Activated CD4-positive, CD25-positive, alpha-beta regulatory T cell treated with anti-CD3 and anti-CD28 coated beads, Interleukin-2, amount 50 U/mL, for 24 hours (primary cell): ENCODE data around the gene CLDN7.

Source experiments
- ATAC-seq, 2 donors: fragments of 150-1000 bp; cut with Tn5 transposase; one replicate each; pipeline ENCODE4 v1.10.0; 2021; ENCODE audit warnings: mild to moderate bottlenecking in 1 of 2, moderate library complexity in 1 of 2

The CLDN7 gene

GRCh38 chr17:7285679-7286078, 23.4 kb upstream of the CLDN7 start:
- ATAC-seq = no peak

GRCh38 chr17:7284911-7285310, 22.6 kb upstream of the CLDN7 start:
- no peak for ATAC-seq

DNA sequence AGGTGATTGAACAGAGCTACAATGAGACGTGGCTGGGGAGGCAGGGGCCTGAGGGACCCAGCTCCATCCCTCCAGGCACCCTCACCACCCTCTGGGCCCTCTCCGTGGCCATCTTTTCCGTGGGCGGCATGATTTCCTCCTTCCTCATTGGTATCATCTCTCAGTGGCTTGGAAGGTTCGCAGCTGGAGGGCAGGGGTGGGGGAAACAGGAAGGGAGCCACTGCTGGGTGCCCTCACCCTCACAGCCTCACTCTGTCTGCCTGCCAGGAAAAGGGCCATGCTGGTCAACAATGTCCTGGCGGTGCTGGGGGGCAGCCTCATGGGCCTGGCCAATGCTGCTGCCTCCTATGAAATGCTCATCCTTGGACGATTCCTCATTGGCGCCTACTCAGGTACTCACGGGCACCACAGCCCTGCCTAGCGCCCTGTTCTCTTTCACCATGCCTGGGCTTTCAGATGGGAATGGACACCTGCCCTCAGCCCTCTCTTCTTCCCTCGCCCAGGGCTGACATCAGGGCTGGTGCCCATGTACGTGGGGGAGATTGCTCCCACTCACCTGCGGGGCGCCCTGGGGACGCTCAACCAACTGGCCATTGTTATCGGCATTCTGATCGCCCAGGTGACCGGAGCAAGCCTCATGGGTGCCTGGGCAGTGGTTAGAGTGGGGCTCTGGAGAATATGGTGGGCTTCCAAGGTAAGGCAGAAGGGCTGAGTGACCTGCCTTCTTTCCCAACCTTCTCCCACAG, 21.4 kb upstream of the CLDN7 start:
- ATAC-seq = no peak

DNA sequence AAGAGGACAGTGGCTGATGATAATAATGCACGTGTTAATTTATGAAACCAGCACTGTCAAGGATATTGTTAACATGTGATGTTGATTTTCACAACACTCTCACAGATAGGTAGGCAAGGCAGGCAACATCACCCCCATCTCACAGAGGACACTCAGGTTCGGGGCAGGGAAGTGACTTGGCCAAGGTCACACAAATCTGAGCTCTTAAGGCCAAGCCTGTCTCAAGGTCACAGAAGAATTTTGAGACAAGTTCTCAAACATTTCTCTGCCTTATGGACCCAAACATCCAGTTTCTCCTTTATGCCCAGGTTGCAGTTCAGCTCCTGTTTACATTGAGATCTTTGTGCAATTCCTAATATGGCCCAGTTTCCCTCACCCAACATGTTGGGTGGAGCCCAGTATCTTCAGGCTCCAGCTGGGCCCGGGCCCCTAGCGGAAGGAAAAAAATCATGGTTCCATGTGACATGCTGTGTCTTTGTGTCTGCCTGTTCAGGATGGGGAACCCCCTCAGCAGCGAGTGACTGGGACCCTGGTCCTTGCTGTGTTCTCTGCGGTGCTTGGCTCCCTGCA, 20.6 kb upstream of the CLDN7 start:
- no peak for ATAC-seq

DNA sequence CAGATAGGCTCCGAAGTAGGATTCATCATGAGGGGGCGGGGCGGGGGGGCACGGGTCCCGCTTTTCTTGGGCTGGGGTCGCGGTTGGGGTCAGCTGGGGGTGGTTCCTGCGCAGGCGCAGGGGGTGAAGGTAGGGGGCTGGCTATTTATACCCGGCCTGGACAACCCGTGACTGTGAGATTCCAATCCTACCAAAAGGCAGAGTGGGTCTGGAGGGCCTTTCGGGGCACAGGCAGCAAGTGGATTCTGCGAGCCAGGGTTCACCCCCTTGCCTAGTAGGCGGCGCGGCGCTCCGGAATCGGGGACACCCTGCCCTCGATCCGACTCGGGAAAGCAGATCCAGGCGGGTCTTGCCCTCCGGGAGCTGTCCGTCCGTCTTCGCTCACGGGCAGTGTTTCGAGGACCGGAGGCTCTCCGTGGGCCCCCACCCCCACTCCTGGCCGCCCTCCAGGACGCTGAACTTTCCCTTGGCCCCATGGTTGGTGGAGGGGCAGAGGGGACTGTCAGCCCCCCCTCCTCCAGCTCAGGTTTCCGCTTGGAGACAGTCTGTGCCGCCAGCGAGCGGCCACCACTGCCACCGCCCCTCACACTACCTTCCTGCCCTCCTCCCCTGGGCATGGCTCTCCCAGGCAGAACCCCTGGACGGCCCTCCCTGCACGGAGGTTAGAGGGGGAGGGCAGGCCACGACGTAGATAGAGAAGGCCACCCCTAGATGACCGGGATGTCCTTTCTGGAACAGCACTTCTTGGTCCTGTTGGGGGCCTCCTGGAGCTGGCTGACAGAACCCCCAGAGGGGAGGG, 19.9 kb upstream of the CLDN7 start:
- no peak for ATAC-seq

- ATAC-seq = peak; percentile 75 to 80
Measured at GRCh38 chr17:7281074-7281952, 19.0 kb upstream of the CLDN7 start, which contains the start of gene SLC2A4. SLC2A4 (plus strand) TSS chr17:7281718; CDS start chr17:7281935, 217 bp downstream.

GRCh38 chr17:7280519-7281073, 18.3 kb upstream of the CLDN7 start:
- ATAC-seq = peak; percentile 78 to 85

- ATAC-seq = no peak
Measured at GRCh38 chr17:7279448-7279847, 17.2 kb upstream of the CLDN7 start.

DNA sequence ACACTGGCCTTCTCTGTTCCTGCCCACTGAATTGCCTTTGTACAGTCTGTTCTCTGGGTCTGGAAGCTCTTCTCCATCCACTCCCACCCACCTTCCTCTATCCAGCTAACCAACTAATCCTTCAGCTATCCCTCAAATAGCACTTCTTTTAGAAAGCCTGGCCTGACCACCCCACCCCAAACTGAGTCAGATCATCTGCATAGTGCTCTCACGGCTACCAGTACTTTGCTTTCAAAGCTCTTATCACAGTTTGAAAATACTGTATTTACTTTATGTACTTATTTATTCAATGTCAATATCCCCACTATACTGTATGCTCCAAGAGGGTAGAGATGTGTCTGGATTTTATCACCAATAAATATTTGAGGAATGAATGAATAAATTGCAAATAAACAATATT, 4.5 kb upstream of the CLDN7 start:
- no peak for ATAC-seq

- ATAC-seq = no peak
Measured at GRCh38 chr17:7263801-7264078, 1.5 kb upstream of the CLDN7 start.

DNA sequence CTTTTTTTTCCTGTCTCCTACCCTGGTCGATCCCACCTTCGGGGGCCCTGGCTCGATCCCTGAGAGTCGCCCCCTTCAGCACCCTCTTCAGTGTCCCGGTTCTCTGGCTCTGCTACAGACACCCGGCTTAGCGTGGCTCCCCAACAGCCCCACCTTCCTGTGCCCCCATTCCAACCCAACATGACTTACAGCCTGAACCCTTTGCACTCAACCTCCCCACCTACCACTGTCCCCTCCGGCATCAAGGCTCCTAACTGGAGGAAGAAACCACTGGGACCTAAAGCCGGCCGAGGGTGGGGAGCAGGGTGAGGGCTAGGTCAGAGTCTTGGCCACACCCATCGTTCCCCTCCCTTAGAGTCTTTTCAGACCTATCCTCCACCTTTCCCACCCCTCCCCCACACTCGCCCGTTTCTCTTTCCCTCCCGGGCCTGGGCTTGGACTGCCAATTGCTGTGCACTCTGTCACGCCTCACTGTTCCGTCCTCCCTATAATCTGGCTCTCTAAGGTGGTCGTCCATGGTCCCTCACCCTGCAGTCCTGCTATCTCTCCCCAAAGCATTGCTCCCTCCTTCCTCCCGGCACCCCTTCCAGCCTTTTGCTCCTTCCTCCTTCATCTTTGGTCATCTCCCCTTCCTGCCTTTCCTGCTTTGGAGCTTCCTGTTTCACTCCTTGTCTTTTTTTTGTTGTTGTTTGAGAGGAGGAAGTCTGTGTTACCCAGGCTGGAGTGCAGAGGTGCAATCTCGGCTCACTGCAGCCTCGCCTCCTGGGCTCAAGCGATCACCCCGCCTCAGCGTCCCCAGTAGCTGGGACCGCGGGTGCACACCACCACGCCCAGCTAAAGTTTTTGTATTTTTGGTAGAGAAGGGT, 890 bp upstream of the CLDN7 start:
- ATAC-seq = peak in 1 of 2 donors; percentile 11

DNA sequence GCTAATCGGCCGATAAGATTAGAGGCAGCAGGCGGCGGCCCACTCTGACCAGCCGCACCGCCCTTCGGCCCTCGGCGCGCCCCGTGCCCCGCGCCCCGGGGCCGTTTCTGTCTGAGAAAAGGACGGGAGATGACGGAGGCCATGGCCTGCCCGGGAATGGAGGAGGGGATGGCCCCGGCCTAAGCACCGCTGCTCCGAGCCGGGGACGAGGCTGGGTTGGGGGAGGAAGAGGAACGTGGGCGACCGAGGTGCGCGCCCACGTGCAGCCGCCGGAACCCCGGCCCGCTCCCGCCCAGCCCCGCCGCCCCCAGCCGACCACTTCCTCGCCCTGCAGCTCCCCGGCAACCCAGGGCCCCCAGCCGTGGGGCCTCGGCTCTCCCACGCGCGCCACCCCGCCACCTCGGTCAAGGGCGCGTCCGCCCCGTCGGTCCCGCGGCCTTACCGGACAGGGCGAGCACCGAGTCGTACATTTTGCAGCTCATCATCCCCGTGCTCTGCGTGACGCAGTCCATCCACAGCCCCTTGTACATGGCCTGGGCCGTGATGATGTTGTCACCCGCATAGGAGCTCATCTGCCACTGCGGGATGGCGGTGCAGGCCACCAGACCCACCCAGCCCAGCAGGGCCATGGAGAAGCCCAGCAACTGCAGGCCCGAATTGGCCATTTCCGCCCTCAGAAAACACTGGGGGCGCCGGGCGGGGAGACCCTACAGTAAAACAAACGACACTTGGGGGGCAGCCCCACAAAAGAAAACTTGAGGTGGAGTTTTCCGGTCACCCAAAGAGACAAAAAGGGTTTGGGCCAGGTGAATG, 693 bp downstream of the CLDN7 start:
- ATAC-seq = peak; percentile 48 to 56

- ATAC-seq = peak; percentile 42
Measured at GRCh38 chr17:7260651-7261378, 1.5 kb downstream of the CLDN7 start.

GRCh38 chr17:7260151-7260550, 2.1 kb downstream of the CLDN7 start:
- no peak for ATAC-seq

- no peak for ATAC-seq
Measured at GRCh38 chr17:7259555-7259889, 2.8 kb downstream of the CLDN7 start.

DNA sequence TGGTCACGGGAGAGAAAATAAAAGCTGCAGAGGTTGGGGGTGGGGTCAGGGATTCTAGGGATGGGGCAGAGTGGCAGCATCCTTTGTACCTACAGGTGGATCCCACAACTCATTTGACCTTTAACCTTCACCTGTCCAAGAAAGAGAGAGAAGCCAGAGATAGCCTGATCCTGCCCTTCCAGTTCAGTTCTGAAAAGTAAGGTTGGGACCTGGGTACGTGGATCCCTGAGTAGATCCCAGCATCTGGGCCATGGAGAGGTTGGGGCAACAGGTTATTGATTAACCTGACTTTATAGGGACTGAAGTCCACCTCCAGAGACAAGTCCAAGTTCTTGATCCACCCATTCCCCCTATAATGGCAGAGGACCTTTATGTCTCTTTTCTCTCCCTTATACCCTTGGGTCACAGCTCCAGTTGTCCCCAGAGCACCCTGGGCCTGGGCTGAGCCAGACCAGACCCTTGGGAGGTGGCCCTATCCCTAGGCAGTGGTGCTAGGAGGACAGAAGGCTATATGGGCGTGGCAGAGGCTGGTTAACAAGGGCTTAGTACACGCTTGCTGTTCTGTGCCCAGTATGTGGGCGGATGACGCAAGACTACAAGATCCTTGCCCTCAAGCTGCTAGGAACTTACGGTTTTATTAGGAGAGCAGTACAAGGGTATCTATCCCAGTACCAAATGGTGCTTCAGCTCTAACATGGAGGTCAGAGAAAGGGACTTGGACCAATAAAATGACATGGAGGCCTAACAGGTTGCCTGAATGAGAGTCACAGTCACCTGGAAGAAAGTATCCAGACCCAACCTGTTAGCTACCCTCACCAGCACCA, 3.3 kb downstream of the CLDN7 start:
- no peak for ATAC-seq

DNA sequence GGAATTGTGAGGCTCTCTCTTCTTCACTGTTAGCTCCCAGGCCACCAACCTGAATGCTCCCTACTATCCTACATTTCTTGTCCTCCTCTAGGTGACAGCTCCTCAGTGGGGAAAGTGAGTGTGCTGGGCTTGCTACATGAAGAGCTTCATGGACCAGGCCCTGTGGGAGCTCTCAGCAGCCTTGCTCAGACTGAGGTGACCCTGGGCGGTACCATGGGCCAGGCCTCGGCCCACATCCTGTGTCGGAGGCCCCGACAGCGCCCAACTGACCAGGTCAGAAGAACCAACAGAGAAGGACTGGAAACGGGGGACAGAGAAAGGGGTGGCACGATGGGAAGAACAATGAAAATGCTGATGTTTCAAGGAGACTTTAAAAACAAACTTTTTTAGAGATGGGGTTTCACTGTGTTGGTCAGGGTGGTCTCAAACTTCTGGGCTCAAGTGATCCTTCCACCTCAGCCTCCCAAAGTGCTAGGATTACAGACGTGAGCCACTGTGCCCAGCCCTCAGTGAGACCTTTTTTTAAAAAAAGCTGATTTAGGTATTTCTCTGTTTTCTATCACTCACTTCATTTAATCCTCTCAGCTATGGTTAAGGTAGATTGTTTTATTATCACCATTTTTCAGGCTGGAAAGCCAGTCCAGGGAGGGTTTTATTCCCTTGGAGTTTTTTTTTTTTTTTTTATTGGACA, 5.4 kb downstream of the CLDN7 start:
- no peak for ATAC-seq

- no peak for ATAC-seq
Measured at GRCh38 chr17:7254511-7254910, 7.8 kb downstream of the CLDN7 start.

DNA sequence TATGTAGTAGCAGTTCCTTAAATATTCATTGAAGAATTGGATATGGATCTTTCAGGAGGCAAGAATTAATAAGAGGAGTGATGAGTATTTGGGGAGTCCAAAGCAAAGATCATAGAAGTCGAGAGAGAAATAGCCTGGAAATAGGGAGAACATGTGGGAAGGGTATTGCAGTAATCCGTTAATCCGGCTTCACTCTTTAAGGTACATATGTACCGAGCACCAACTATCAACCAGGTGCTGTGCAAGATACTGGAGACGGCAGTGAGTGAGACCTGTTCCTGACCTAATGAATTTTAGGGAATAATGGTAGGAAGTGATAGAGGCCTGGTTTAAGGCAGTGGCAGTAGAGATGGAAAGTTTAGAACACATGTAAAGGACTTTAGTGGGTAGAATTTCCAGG, 9.2 kb downstream of the CLDN7 start:
- ATAC-seq = no peak
